ENCODE measurements around the gene HDDC3.

The HDDC3 gene

GRCh38 chr15:90931828-90932659, at the start of gene HDDC3:
Gene HDDC3, minus strand, starts transcription at chr15:90932549. Its CDS starts 9 bp downstream, at chr15:90932540.
- H3K4me3 ChIP-seq (ENCODE audit: low read depth, low read length): peak within 1 kb of the TSS; percentile 82
- in situ Hi-C loops (cut with HindIII; ENCODE audit: low sequenced_read_pairs): no loop called here
- peak; percentile 92 for TF ChIP-seq CTCF (IDR thresholded peaks at IDR 0.05; ENCODE audit: low read depth, low read length)
- peak; percentile 79 for DNase-seq (ENCODE audit: low read depth, low spot score)

- in situ Hi-C loops (cut with HindIII; ENCODE audit: low sequenced_read_pairs): no loop called here
- no peak for DNase-seq (ENCODE audit: low read depth, low spot score)
- no peak overlapping the region for H3K4me3 ChIP-seq (ENCODE audit: low read depth, low read length)
- TF ChIP-seq CTCF (IDR thresholded peaks at IDR 0.05; ENCODE audit: low read depth, low read length): no peak
Measured at GRCh38 chr15:90982135-90982534, 49.8 kb upstream of the HDDC3 start.

- in situ Hi-C loops (cut with HindIII; ENCODE audit: low sequenced_read_pairs): no loop called here
- H3K4me3 ChIP-seq (ENCODE audit: low read depth, low read length): no peak overlapping the region
- no peak for TF ChIP-seq CTCF (IDR thresholded peaks at IDR 0.05; ENCODE audit: low read depth, low read length)
- DNase-seq (ENCODE audit: low read depth, low spot score): no peak
Measured at GRCh38 chr15:90981681-90982080, 49.3 kb upstream of the HDDC3 start.

- in situ Hi-C loops (cut with HindIII; ENCODE audit: low sequenced_read_pairs): no loop called here
- DNase-seq (ENCODE audit: low read depth, low spot score): no peak
- TF ChIP-seq CTCF (IDR thresholded peaks at IDR 0.05; ENCODE audit: low read depth, low read length): no peak
Measured at GRCh38 chr15:90979582-90979981, 47.2 kb upstream of the HDDC3 start.

GRCh38 chr15:90974216-90974615, 41.9 kb upstream of the HDDC3 start:
- no peak for DNase-seq (ENCODE audit: low read depth, low spot score)
- H3K4me3 ChIP-seq (ENCODE audit: low read depth, low read length): no peak overlapping the region
- in situ Hi-C loops (cut with HindIII; ENCODE audit: low sequenced_read_pairs): no loop called here
- no peak for TF ChIP-seq CTCF (IDR thresholded peaks at IDR 0.05; ENCODE audit: low read depth, low read length)

More at GRCh38 chr15:90979582-90979981, 47.2 kb upstream of the HDDC3 start:
- H3K4me3 ChIP-seq (ENCODE audit: low read depth, low read length): no peak overlapping the region

- no peak overlapping the region for H3K4me3 ChIP-seq (ENCODE audit: low read depth, low read length)
- no peak for DNase-seq (ENCODE audit: low read depth, low spot score)
- in situ Hi-C loops (cut with HindIII; ENCODE audit: low sequenced_read_pairs): no loop called here
- no peak for TF ChIP-seq CTCF (IDR thresholded peaks at IDR 0.05; ENCODE audit: low read depth, low read length)
Measured at GRCh38 chr15:90972133-90972532, 39.8 kb upstream of the HDDC3 start.
